GM18873 (cell line): ENCODE measurements around the gene HTR3B.
"Not testable (repeated sequence)": the region's sequence is repeated elsewhere in the genome, so short reads cannot be mapped to it uniquely, and the experiment has no call there.

ENCODE experiments used
- ATAC-seq: cut with Tn5 transposase; IDR thresholded peaks from one replicate; pipeline ENCODE4 v1.9.1; 2021; ENCODE audit warnings: mild to moderate bottlenecking, moderate library complexity, moderate number of reproducible peaks; ENCODE audit not compliant: unreplicated experiment, low FRiP score

Gene HTR3B

DNA sequence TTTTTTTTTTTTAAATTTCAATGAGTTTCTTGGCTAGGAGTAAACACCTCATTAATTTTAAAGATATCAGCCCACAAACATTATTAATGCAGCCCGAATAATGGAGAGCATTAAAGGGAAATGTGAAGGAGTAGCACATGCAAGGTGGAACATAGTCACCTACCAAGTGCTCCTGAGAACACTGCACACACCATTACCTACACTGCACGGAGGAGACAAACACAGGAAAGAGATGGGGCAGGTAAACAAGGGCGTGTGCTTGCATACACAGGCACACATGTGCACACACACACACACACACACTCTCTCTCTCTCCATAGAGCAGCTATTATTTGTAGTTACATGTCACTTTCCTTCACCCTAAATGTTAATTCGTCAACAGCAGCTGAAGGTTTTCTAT is 30.2 kb downstream of the HTR3B start:
- ATAC-seq = no peak

DNA sequence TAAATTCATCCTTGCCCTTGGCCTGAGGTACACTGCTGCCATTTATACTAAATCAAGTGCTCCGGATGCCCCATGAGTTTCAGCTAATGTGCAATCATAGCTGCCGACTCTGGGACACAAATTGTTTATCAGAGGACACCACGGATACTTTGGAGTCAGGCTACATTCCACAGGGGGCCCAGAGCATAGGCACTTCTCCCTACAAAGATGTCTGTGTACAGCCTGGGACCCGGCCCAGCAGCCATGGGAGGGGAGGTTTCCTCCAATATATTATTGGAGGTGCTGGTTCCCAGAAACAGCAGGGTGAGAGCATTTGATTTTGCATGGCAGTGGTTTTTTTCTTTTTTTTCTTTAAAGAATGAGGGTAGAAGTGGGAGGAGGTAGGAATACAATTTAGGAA is 31.3 kb downstream of the HTR3B start:
- no peak for ATAC-seq

DNA sequence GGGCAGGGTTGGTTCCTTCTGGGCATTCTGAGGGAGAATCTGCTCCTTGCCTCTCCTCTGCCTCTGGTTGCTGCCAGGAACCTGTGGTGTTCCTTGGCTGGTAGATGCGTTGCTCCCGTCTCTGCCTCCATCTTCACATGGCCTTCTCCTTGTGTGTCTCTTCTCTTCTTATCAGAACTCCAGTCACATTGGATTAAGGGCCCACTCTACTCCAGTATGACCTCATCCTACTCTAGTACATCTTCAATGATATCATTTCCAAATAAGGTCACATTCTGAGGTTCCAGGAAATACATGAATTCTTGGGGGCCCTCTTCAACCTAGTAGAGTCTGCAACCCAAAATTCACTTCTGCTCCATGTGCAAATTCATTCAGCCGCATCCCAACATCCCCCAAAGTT is 33.3 kb downstream of the HTR3B start:
- ATAC-seq = no peak

DNA sequence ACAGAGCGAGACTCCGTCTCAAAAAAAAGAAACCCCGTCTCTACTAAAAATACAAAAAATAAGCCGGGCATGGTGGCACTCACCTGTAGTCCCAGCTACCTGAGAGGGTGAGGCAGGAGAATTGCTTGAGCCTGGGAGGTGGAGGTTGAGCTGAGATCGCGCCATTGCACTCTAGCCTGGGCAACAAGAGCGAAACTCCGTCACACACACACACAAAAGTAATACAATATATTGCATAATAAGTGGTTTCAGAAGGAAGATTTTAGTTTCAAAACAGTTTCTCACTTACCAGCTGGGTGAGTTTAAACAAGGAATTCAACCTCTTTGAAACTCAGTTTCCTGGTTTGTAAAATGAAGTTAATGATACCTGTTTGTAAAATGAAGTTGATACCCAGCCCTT is 37.7 kb downstream of the HTR3B start:
- ATAC-seq = no peak

DNA sequence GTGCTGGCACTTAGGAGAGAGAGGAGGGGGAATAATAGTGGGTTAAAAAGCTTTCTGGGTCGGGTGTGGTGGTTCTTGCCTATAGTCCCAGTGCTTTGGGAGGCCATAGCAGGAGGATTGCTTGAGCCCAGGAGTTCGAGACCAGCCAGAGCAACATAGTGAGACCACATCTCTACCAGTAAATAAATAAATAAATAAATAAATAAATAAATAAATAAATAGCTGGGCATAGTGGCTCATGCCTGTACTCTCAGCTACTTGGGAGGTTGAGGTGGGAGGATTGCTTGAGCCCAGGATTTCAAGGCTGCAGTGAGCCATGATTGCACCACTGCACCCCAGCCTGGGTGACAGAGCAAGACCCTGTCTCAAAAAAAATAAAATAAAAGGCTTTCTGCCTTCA is 41.6 kb downstream of the HTR3B start:
- ATAC-seq = not testable (repeated sequence)

DNA sequence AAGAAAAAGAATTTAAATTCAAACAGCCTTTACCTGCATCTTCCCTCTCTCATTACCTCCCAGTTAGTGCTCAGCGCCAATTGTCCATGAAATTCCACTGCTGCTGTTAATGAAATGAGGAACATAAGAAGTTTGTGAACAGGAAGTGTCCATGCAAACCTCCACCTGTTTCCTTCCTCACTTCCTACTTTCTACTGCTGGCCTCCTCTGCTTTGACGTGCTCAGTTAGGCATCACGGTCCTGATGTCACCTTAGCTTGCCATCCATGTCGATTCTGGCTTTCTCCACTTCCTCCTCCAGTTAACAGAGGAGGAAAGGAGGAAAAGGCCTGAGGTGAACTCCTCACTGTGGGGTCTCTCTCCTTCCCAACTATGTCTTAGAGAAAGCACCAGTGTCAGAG is 43.4 kb downstream of the HTR3B start:
- ATAC-seq = no peak

DNA sequence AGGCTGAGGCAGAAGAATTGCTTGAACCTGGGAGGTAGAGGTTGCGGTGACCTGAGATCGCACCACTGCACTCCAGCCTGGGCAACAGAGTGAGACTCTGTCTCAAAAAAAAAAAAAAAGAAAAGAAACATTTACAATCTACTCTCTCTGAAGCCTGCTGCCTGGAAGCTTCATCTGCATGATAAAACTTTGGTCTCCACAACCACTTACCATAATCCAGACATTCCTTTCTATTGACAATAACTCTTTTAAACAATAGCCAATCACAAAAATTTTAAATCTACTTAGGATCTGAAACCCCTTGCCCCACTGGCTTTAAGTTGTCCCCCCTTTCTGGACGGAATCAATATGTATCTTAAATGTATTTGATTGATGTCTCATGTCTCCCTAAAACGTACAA is 45.3 kb downstream of the HTR3B start:
- no peak for ATAC-seq

DNA sequence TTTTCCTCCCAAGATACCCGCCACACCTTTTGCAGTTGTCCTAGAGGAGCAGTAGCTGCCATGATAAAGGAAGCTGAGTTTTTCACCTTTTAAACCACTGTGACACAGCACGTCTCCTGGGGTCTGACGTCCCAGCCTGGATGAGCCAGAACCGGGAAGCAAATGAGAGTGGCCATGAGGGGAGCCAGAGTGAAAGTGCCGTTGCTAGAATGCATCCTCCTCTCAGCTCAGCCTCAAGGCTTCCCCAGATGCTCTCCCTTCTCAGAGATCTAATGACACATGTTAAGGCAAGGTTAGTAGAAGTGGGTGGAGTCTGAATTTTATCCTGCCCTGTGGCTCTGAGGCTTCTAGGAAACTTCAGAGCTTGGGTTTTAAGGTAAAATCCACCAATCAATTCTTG is 46.9 kb downstream of the HTR3B start:
- ATAC-seq = no peak

DNA sequence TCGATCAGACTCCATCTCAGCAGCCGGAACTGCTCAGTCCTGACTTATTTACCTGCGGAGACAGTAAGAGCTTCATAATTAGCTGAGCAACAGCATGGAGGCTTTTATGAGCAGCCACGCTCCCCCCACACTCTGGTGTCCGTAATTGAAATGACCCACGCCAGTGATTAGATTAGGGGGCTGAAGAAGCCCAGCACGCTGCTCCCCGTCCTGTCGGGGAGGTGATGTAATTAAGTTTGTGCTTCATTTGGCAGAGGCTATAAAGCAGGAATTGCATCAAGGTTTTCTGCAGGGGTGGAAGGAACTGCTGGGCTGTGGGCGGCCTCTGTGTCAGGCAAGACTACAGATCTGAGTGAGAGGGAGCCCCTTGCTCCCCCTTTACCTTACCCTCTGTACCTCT is 47.5 kb downstream of the HTR3B start:
- no peak for ATAC-seq

DNA sequence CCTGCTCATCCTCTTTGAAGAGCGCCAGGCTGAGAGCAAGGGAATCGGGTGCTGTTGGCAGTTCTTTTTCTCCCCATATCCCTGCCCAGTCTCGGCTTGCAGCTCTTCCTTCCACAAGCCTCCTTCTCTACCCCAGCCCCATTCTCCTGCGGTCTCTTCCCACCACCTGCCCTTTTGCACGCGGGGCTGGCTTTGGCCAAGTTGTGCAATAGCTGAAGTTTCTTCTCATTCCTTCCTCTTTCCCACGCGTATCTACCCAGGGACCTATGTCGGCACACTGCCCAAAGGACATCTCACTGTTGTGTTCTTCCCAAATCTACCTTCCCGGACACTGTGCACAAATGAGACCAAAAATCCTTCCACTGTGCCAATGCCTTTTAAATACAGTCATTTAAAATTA is 48.0 kb downstream of the HTR3B start:
- ATAC-seq = no peak

DNA sequence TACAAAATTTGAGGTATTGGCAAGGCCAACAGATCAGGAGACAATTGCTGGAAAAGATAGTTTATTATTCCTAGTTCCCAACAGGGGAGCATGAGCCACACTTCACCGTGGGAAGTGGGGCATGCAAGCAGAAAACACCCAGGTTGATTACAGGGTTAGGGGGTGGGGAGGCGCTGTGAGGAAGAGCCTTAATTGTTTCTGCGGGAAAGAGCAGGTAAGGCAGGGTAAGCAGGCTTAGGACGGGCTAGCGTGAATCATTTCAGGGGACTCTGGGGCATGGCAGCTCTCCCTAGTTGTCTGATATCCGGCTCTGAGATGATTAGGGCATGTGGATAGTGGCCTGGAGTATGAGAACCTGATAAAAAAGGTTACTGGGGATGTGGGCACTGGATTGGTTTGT is 49.6 kb downstream of the HTR3B start:
- no peak for ATAC-seq

DNA sequence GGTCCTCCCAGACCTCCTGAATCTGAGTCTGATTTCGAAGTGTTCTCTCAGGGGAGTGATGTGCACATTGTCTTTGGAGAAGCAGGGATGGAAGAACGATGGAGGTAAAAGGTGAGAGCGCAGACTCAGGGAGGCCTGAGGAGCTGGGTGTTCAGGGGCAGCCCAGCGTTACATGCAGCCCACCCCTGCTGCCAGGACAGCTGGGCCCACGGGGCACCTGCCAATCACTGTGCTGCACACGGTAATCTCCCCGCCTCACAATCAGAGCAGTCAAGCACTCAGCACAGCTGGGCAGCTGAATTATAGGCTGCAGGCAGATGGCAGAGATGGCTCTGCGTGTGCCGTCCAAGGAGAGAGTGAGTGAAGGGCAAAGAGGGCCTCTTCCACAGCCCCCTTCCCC is 52.4 kb downstream of the HTR3B start:
- no peak for ATAC-seq

DNA sequence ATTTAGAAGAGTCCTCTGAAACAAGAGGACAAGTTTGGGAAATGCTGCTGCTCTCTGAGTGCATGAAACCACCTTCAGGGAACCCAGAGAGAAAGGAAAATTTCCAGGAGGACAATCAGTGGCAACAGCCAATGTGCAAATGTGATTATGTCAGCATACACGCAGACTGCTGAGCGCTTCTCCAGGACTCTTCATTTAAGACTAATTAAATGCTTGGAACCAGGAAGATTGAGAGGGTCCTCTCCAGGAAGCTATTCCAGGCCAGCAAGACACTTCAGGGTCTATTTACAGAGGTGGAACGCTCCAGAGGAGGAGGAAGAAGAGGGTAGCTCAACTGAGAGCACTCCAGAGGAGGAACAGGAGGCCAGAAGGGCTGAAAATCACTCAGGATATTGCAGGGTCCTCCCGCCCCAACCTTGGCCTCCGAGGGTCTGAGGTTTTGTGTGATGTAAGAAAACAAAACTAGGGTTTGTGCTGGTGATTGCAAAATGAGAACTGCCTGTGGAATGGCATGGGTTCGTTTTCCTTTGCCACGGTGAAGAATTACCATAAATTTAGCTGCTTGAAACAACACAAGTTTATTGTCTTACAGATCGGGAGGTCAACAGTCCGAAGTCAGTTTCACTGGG is 56.2 kb downstream of the HTR3B start:
- ATAC-seq = no peak

DNA sequence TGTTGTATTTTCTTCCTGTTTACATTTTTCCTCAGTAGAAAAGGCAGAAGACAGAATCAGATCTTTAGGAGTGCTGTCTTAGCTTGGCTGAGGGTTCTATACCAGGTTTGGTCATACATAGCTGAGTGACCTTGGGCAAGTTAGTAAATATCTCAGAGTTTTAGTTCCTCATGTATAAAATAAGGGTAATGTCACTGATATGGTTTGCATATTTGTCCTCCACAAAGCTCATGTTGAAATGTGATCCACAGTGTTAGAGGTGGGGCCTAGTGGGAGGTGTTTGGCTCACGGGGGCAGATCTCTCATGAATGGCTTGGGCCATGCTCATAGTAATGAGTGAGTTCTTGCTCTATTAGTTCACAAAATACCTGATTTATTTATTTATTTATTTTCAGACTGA is 62.8 kb downstream of the HTR3B start:
- no peak for ATAC-seq

DNA sequence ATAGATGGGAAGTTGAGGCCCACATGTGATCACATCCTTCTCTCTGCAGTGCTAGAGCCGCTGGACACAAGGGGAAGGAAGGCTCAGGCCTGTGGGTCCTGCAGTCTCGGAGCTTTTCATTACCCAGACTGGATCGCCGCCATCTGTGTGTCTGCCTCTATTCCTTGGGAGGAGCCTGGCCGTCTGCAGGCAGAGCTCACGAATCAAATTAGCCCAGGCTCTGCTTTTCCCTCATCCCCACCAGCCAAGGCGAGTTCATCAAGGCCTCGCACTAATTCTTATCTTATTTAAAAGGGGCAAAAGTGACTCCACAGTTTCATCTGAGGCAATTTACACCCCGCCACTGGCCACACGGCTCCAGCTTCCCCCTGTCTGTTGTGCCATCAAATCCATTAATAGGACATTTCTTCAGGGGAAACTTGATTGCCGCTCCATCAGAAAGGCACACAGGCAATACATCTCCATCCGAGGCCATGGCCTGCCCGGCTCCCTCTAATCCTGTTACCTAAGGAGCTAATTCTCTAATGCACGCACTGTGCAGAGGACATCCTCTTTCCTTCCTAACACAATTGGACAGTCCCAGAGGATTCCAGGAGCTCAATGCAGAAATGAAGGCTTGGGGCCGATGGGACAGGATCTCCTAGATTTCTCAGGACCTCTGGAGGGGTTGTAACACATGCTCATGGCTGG is 67.1 kb downstream of the HTR3B start:
- ATAC-seq = no peak

DNA sequence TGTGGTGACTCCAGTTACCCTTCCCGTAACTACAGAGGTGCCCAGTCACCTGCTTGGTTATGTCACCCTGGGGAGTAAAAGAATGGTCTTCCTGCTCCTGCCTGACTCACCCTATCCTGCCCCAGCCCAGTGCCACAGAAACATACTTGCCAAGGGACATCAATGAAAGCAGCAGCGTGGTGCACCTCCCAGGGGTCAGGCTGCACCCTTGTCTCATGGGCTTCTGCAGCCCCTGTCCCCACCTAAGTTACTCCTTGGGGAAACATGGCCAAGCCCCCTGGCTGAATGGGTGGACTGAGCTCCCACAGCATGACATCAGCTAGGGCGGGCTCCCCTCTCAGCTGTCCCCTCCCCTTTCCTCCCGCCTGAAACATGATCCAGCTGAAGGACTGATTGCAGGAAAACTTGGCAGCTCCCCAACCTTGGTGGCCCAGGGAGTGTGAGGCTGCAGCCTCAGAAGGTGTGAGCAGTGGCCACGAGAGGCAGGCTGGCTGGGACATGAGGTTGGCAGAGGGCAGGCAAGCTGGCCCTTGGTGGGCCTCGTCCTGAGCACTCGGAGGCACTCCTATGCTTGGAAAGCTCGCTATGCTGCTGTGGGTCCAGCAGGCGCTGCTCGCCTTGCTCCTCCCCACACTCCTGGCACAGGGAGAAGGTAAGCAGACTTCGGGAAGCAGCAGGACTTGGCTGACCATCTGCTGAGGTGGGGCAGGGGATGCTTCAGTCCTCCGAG is 70.3 kb downstream of the HTR3B start, which contains the start of gene HTR3A:
Gene HTR3A (plus strand): TSS at position 368 of the 730 bp plus-strand sequence. CDS start 218 bp downstream, at position 586.
- no peak for ATAC-seq

DNA sequence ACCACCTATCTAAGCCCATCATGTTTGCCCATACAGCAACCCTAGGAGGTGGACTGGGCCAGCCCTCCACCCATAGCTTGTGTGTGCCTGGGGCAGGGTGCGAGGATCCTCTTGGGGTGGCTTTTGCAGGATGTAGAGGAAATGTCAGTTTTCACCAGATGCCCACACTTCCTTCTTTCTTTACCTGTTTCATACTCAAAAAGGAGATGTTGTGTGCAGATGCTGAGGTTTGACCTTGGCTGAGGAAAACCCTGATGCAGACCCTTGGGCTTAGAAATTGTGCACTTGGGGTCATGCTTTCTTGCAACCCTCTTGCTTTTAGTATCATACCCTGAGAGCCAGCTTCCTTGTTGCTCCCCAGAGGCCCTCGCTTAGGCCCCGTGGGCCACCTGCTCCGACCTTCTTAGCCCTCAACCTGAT is 72.5 kb downstream of the HTR3B start:
- ATAC-seq = no peak

DNA sequence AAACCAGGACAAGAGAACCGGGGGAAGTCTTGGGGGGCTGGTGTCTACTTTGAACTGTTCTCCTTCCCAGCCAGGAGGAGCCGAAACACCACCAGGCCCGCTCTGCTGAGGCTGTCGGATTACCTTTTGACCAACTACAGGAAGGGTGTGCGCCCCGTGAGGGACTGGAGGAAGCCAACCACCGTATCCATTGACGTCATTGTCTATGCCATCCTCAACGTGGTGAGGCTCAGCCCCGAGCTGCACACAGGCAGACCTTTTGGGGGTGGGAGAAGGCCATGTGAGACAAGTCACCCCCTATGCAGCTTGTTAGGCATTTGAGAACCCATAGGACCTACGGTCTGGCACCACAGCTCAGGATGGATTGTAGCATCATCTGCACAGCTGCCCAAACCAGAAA is 73.1 kb downstream of the HTR3B start:
- ATAC-seq = no peak

DNA sequence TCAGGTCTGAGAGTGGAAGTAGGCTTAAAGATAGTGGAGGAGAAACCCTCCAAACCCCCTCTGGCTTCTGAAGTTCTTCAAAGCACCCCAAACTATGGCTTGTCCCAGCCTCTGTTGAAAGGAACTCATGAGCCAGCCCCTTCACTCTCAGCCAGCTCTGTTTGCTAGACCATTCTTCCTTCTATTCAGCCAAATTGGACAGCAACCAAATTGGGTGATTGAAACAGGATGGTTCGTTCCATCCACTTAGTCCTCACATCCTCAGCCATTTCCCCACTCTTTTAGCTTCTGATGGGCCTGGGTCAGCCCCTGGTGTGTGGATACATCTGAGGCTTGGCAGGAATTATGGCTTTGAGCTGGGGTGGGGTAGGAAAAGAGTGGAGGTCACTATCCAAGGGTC is 74.8 kb downstream of the HTR3B start:
- no peak for ATAC-seq

DNA sequence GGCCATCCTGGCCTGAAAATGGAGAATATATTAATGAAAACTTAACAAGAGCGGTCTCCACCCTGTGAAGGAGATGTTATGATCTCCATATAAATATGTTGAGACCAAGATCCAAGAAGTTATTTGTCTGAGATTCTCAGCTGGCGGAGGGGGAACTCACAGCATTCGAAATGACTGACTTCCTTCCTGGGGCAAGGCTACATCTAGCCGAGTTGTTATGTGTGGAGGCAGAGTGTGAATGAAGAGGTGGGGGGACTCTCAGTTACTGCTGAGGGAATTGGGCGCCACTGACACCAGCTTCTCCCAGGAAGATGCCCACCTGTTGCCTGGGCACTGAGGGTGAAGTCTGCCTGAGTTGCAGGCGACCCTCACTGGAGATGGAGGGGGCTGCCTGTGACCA is 76.2 kb downstream of the HTR3B start:
- ATAC-seq = no peak

DNA sequence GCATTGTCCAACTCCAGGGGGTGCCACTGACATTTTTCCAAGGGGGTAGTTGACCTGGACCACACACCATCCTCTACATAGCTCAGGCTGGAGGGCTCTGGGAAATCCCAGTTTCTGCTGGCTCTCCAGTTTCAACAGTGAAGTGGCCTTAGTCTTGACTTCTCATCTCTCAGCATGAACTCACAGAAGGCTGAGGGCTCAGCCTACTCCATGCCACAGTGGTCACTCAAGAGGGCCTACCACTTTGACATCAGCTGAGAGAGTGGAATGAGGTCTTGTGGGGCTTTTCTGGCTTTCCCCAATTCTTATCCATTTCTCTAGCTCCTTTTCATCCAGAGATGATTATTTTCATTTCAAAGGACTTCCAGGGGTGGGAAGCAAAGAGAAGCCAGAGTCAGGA is 77.7 kb downstream of the HTR3B start:
- no peak for ATAC-seq

DNA sequence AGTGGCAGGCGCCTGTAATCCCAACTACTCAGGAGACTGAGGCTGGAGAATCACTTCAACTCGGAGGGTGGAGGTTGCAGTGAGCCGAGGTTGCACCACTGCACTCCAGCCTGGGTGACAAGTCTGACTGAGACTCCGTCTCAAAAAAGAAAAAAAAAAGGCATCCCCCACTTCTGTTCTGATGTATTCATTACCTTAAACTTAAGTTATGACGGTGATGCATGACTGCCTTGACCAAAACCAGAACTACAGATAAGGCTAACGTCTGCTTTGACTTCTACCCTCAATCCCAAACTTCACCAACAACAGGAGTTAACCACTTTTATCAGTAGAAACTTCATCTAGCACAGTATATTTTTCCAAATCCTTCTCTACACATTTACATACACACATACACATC is 80.2 kb downstream of the HTR3B start:
- no peak for ATAC-seq
